Fibroblast of lung (primary cell): ENCODE results near the gene TMEM126A.

Experiments
- CTCF ChIP-seq, 2 donors: IDR thresholded peaks in 1 of 2; conservative IDR thresholded peaks in 1 of 2; 1 replicate in 1 of 2; 2 replicates in 1 of 2; pipeline ENCODE4 v1.5.1; 2011 to 2012; ENCODE audit warnings: low read length in 2 of 2, control low read depth in 1 of 2, inconsistent platforms in 1 of 2, low read depth in 1 of 2, mild to moderate bottlenecking in 1 of 2
- EZH2 ChIP-seq: IDR thresholded peaks from 2 replicates; pipeline ENCODE4 v1.5.1; 2012; ENCODE audit warnings: low read length, control low read depth, mild to moderate bottlenecking; ENCODE audit errors: missing control alignments

- TF ChIP-seq CTCF (conservative IDR thresholded peaks at IDR 0.05 in 1 of 2, IDR thresholded peaks at IDR 0.05 in 1 of 2; ENCODE audit: low read depth in 1 of 2, low read length in 2 of 2): no peak
- TF ChIP-seq EZH2: no peak
Measured at GRCh38 chr11:85663080-85663752, 15.4 kb downstream of the TMEM126A start.
